C4-2B (cell line): ENCODE data around the gene ADD1.

ENCODE experiments used
- CTCF ChIP-seq: fragments of 450-650 bp; conservative IDR thresholded peaks from 2 replicates; pipeline ENCODE4 v1.5.1; 2017; ENCODE audit warnings: mild to moderate bottlenecking
- ZFX ChIP-seq: fragments of 450-650 bp; IDR thresholded peaks from 2 replicates; pipeline ENCODE4 v1.6.1; 2017

DNA sequence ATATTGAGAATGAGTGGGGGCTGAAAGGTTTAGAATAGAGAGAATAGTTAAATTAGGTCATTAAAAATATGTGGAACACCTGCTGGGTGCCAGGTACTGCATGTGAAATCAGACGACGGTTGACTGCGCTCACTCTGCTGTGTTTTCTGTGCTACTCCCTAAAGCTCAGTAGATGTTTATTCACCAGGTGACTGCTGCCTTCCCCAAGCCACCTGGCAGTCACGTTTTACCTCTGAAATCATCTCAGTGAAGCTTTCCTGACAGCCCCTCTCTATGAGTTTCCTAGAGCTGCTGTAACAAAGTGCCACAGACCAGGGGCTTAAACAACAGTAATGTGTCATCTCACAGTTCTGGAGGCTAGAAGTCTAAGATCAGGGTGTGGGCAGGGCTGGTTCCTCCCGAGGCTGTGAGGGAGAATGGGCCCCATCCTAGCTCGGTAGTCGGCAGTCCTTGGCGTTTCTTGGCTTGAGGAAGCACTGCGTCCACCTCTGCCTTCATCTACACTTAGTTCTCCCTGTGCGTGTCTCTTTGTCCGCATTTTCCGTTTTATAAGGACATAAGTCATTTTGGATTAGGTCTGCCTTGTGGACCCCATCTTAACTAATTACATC lies 25.3 kb downstream of the ADD1 start:
- TF ChIP-seq CTCF (no peak), ZFX (no peak)
